HG02852 (cell line): ENCODE data around the gene UBA7.
"Not testable (repeated sequence)": the region's sequence is repeated elsewhere in the genome, so short reads cannot be mapped to it uniquely, and the experiment has no call there.

Experiments used
- ATAC-seq: cut with Tn5 transposase; IDR thresholded peaks from one replicate; pipeline ENCODE4 v1.9.1; 2021; ENCODE audit warnings: mild to moderate bottlenecking, moderate library complexity; ENCODE audit not compliant: unreplicated experiment

Gene UBA7, protein sequence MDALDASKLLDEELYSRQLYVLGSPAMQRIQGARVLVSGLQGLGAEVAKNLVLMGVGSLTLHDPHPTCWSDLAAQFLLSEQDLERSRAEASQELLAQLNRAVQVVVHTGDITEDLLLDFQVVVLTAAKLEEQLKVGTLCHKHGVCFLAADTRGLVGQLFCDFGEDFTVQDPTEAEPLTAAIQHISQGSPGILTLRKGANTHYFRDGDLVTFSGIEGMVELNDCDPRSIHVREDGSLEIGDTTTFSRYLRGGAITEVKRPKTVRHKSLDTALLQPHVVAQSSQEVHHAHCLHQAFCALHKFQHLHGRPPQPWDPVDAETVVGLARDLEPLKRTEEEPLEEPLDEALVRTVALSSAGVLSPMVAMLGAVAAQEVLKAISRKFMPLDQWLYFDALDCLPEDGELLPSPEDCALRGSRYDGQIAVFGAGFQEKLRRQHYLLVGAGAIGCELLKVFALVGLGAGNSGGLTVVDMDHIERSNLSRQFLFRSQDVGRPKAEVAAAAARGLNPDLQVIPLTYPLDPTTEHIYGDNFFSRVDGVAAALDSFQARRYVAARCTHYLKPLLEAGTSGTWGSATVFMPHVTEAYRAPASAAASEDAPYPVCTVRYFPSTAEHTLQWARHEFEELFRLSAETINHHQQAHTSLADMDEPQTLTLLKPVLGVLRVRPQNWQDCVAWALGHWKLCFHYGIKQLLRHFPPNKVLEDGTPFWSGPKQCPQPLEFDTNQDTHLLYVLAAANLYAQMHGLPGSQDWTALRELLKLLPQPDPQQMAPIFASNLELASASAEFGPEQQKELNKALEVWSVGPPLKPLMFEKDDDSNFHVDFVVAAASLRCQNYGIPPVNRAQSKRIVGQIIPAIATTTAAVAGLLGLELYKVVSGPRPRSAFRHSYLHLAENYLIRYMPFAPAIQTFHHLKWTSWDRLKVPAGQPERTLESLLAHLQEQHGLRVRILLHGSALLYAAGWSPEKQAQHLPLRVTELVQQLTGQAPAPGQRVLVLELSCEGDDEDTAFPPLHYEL

DNA sequence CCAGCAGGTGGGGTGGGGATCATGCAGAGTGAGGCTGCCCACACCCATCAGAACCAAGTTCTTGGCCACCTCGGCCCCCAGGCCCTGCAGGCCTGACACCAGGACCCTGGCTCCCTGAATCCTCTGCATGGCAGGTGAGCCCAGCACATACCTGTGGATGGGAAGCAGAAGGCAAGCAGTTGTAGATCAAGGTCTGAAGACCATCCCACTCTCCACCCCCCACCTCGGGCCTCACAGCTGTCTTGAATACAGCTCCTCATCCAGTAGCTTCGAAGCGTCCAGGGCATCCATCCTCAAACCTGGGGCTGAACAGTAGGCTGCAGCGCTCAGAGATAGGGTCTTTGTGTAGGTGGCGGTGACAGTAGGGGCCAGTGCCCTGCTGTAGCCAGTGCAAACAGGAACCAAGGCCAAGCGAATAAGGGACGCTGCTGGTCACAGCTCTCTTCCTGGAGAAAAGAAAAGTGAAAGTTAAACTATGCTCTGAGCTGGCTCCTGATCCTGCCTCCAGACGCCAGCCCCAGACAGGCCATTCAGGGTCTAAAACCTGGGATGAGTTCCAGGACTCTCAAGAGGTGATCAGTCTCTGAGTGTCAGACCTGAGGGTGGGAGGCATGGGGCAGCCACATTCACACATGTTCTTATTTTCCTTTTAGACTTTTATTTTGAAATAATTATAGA lies at the start of gene UBA7:
UBA7 (minus strand) TSS at position 457 of the 678 bp plus-strand sequence; CDS start at position 291, 166 bp downstream.
- peak; percentile 70 for ATAC-seq

DNA sequence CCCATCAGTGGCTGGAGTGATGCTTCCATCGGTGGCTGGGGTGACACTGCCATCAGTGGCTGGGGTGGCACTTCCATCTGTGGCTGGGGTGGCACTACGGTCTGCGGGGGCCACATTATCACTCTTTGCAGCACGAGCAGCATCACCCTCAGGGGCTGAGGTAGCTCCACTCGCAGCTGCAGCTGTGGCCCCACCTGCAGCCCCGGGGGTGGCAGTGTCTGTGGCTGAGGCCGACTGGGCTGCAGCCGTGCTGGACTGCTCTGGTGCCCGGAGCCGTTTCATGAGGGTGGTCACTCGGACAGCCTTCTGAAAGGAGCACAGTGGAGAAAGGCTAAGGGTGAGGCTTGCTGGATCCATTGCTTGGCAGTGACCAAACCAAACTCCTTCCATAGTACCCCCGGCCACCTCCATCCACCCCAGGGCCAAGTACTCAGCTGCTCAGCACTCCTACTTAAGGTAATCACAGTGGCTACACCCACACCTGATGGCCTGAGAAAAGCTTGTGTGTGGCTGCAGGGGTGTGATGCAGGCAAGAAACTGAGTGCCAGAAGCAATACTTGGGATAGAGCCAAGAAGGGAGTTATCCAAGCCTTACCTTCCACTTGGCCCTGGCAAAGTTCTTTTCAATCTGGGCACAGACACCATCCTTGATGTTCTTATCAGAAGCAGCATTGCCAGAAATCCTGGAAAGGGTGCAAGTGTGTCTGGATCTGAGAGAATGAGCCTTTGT lies 46.0 kb upstream of the UBA7 start:
- ATAC-seq: no peak

DNA sequence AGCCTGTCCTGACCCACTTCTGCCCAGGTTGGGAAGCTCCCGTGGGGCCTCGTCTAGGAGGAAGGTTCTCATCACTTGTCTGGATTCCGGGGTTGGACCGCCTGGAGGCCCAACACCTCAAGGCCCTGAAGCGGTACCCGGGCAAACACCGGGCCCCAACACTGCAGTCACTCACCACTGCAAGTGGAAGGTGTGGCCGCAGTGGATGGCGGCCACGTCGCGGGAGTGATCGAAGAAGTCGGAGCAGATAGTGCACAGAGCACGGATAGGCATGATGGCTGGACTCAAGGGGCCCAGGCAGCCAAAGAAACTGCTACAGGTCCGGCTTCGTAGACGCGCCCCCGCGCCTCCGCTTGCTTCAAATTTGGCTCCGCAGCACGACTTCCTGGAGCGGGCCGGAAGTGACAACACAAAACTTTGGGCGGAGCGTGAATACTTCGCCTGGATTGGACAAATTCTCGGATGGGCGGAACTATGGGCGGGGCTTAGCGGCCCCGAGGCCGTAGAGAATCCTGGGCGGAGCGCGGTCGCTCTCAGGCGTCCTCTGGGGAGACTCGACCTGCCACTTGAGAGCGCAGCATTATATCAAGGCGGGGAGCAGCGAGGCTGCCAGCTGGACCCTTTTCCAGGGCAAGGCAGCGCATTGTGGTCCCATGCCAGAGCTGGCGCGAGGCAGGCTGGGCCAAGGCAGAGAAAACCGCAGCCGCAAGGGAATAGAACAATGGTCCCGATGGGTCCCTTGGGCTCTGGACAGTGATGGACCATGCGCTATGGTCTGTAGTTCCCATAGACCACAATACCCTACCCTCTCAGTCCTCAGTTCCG lies 42.6 kb upstream of the UBA7 start, which contains the start of gene TRAIP:
TRAIP (minus strand) TSS at position 384 of the 825 bp plus-strand sequence; CDS start at position 273, 111 bp downstream.
- ATAC-seq: peak; percentile 97

GRCh38 chr3:49855662-49856061 lies 41.9 kb upstream of the UBA7 start:
- no peak for ATAC-seq

GRCh38 chr3:49845694-49846093 lies 31.9 kb upstream of the UBA7 start:
- ATAC-seq: no peak

DNA sequence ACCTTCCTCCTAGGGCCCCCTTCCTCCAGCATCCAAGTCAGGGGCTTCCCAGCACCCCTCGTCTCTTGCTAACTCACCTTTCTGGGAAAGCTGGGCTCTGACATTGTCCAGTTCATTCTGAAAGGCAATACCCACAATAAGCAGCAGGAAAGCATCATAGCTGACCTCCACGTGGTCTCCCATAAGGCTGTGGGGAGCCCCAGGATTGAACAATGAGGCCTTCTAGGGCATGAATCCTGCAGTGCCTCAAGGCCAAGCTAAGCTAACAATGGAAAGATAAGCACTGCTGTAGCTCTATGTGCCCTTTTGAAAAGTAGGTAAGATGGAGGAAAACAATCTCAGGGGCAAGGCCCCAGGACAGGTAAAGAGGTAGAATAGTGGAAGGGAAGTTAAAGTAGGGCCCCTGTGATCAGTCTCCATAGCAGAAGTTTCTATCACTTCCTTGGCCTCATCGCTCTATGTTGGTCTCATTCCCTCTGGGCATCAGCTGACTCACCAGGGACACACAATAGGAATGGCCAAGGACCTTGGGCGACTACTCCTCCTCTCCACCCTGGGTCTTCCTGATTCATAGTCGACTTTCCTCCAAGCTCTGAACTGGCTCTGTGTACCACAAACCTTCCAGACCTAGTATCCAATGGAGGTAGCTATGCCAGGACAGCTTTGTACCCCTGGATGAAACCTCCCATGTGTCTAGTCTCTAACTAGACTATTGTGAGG lies 30.9 kb upstream of the UBA7 start:
- no peak for ATAC-seq

DNA sequence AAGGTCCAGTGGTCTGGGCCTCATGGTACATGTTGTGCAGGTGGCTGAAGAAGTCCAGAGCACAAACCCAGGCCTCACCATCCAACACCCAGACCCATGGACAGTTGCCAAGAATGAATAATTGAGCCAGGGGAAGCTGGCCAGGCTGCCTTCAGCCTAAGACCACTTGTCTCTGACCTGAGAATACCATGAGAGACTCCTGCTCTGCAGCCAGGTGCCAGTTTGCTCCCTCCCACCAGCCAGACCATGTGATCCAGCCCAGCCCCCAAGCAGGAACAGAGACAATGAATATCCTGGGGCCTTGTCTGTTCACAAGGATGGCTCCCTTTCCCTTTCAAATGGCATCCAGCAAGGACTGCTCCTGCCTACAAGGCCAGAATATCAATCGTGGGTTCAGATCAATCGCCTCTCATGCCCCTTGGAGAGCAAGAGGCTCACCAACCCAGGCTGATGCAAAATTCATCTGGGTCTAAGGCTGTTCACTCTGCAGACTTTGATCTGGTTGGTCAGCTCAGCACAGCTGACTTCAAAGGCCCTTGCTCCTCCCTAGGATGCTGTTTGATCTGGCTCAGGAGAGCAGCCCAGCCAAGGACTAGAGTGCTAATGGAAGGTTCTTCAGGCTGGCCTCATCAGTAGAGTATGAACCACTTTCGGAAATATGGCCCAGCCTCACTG lies 29.2 kb upstream of the UBA7 start:
- no peak for ATAC-seq

GRCh38 chr3:49841806-49842205 lies 28.1 kb upstream of the UBA7 start:
- ATAC-seq: no peak

DNA sequence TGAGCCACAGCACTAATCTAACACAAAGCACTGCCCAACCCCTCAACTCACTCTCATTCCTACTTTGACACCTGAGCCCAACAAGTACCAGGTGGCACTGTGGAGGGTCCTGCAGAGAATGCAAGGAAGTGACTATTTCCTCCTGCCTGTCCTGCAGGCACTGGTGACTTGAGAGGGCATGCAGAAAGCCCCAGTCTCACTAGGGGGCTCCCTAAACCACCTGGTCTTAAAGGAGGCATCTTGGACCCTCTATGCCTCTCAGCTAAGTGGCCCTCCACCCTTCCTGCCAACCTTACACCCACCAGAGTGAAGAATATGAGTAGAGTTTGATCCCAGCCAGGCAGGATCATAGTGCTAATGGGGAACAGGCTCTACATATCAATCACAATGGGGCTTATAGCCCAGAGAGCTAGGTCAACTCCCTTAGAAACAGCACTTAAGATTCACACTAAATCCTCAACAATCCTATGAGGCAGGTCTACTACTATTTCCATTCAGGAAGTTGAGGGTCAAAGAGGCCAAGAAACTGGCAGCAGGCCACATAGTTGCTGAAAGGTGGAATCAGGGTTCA lies 27.5 kb upstream of the UBA7 start:
- no peak for ATAC-seq

- no peak for ATAC-seq
Measured at GRCh38 chr3:49840388-49840787, 26.6 kb upstream of the UBA7 start.

- no peak for ATAC-seq
Measured at GRCh38 chr3:49839193-49839809, 25.5 kb upstream of the UBA7 start.

- ATAC-seq: no peak
Measured at GRCh38 chr3:49831341-49831740, 17.6 kb upstream of the UBA7 start.

GRCh38 chr3:49826016-49826415 lies 12.3 kb upstream of the UBA7 start:
- no peak for ATAC-seq

- ATAC-seq: not testable (repeated sequence)
Measured at GRCh38 chr3:49823131-49823530, 9.4 kb upstream of the UBA7 start.

DNA sequence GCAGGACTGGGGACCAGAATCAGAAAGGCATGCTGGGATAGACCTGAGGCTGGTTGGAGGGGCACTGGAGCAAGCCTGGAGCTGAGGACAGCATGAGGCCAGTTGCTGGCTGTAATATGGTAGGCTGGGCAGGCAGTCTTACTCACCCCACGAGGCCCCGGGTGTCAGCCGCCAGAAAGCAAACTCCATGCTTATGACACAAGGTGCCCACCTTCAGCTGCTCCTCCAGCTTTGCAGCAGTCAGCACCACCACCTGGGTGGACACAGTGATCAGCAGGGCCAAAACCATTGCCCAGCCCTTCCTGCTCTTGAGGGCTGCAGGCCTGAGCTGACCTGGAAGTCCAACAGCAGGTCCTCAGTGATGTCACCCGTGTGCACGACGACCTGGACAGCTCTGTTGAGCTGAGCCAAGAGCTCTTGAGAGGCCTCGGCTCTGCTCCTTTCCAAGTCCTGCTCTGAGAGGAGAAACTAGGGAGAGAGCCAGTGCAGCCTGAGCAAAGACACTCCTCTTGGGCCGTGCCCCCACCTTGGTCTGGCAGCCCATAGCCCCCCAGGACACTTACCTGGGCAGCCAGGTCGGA lies 747 bp downstream of the UBA7 start:
- ATAC-seq: no peak

- ATAC-seq: no peak
Measured at GRCh38 chr3:49807431-49808114, 6.2 kb downstream of the UBA7 start.
